T-helper 2 cell treated with Interferon-gamma antibody and Interleukin-4, amounts not matched to agents 100 ng/mL and 5 ng/mL, for 36 hours (primary cell): ENCODE measurements around the gene ELF5. TPM values are rescaled to one million over a fixed set of nuclear protein-coding genes. Genes with fewer than 3 reads are reported as not detected.

Experiments
- total RNA-seq: library from RNA; stranded (reverse); gene quantifications from 2 replicates; pipeline ENCODE4 v1.2.3, GENCODE V29; 2022

The ELF5 gene
- total RNA-seq, 1 donor from 2014 or later: not detected

Other genes with a start within 250 kb of the ELF5 start
- 4.6 and 5.0 TPM in 2 replicates for gene ABTB2, start 155.8 kb downstream of the ELF5 start, total RNA-seq
- 39.8 and 41.7 TPM in 2 replicates for gene CAT, start 74.9 kb downstream of the ELF5 start, total RNA-seq
- gene EHF, start 107.3 kb upstream of the ELF5 start, total RNA-seq: not detected in 2 replicates